Measurements from ENCODE around the gene HOXC6. TPM values are rescaled to one million over a fixed set of nuclear protein-coding genes. Genes with fewer than 3 reads are reported as not detected.

The HOXC6 gene
- not detected in 2 replicates for total RNA-seq
- long read RNA-seq = 0 reads

DNA sequence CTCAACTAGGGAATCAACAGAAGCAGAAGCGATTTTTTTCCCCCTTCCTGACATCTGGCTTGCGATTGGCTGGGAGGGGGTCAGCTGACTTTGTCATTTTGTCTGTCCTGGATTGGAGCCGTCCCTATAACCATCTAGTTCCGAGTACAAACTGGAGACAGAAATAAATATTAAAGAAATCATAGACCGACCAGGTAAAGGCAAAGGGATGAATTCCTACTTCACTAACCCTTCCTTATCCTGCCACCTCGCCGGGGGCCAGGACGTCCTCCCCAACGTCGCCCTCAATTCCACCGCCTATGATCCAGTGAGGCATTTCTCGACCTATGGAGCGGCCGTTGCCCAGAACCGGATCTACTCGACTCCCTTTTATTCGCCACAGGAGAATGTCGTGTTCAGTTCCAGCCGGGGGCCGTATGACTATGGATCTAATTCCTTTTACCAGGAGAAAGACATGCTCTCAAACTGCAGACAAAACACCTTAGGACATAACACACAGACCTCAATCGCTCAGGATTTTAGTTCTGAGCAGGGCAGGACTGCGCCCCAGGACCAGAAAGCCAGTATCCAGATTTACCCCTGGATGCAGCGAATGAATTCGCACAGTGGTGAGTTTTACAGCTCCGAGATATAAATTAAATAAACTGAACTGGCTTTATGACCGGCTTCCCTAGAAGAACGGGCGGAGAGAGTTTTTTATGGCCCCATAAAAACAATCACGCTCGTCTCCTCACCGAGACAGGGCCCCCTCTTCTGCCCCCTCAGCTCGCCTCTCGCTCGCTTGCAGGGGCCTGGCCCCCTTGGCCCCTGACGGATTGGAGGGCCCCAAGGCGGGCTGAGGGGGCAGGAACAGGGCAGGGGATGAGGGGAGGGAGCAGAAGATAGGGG is at the start of gene HOXC6:
TSS of gene HOXC6 (plus strand) at position 127 of the 888 bp plus-strand sequence. CDS start at position 209, 82 bp downstream.
- Mint-ChIP-seq H3K27ac (ENCODE audit: unreplicated experiment) (no peak within 1 kb of the TSS), H3K27me3 (ENCODE audit: unreplicated experiment) (peaks cover 87% of the 10 kb centered on the region), H3K4me1 (ENCODE audit: unreplicated experiment) (peaks cover 19% of the 10 kb centered on the region), H3K4me3 (ENCODE audit: unreplicated experiment) (no peak within 1 kb of the TSS), H3K9me3 (ENCODE audit: unreplicated experiment) (peaks cover 4% of the 10 kb centered on the region), H3K36me3 (ENCODE audit: unreplicated experiment) (no peaks in the 10 kb centered on the region)
- no peak for TF ChIP-seq CTCF (IDR thresholded peaks at IDR 0.05)
- no peak for DNase-seq (ENCODE audit: extremely low spot score, unreplicated experiment)

GRCh38 chr12:53978477-53979356 is 49.5 kb upstream of the HOXC6 start:
- H3K4me3 Mint-ChIP-seq (ENCODE audit: unreplicated experiment) = no peak overlapping the region
- no peak for DNase-seq (ENCODE audit: extremely low spot score, unreplicated experiment)
- no peak overlapping the region for H3K27ac Mint-ChIP-seq (ENCODE audit: unreplicated experiment)
- peaks cover 11% of the 10 kb centered on the region for H3K4me1 Mint-ChIP-seq (ENCODE audit: unreplicated experiment)
- no peaks in the 10 kb centered on the region for H3K36me3 Mint-ChIP-seq (ENCODE audit: unreplicated experiment)
- H3K9me3 Mint-ChIP-seq (ENCODE audit: unreplicated experiment) = no peaks in the 10 kb centered on the region
- peaks cover 92% of the 10 kb centered on the region for H3K27me3 Mint-ChIP-seq (ENCODE audit: unreplicated experiment)
- TF ChIP-seq CTCF (IDR thresholded peaks at IDR 0.05) = no peak

DNA sequence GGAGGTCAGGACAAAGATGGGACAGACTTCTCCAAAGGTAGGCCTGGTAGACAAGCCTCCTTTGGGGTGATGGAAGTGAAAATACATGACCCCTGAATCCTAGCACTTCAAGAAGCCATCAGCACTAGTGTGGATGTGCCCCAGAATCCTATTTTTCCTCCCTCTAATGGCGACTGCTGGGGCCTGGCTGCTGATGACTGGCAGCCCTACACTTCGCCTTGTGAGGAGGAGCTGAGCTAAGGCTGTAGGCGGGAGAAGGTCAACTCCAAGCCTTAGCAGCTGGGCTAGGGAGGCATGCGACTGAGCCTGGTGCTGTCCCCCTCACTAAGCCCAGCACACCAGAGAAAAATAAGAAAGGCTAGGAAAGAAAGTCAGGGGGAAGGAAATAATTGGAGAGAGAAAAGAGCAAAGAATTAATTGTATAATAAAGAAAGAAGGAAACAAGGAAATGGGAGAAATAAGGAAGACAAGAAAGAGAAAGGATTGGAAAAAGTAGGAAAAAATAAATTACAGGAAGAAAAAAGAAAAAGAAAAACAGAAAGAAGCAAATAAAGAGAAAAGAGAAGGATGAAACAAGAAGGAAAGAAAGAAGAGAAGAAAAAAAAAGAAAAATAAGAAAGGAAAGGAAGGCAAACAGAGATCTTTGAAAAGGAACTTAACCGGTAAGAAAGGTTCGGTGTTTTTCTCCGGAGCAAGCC is 48.0 kb upstream of the HOXC6 start:
- H3K4me1 Mint-ChIP-seq (ENCODE audit: unreplicated experiment) = peaks cover 9% of the 10 kb centered on the region

DNA sequence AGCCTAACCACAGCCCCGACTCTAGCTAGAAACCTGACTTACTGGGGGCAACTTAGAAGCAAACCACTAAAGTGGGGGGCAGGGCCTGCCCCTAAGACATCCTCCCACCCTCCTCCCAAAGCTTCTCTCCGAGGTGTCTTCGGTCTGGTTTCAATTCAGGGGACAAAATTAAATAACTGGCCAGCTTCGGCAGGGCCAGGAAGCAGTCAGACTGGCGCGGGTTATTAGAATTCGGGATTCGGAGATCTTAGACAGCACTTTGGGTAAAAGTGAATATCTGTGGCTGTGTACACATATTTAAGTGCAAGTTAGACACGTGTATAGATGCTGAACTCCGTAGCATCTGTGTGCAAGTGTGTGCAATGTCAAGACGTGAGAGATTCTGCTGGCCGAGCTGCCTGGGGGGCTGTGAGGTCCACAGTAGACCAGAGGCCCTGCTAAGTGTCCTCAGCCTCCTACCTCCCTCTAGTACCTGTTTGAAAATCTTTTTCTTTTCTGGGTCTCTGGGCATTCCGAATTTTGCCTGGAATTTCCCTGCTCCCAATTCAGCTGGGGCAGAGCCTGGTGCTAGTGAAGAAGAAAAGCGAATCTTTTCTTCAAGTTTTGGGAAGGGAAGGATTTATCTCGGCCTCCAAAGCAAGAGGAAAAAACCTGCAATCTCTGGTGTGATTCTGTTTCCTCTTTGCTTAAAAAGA is 47.3 kb upstream of the HOXC6 start:
- H3K36me3 Mint-ChIP-seq (ENCODE audit: unreplicated experiment) = no peaks in the 10 kb centered on the region
- TF ChIP-seq CTCF (IDR thresholded peaks at IDR 0.05) = no peak
- no peak overlapping the region for H3K27ac Mint-ChIP-seq (ENCODE audit: unreplicated experiment)
- no peak for DNase-seq (ENCODE audit: extremely low spot score, unreplicated experiment)
- no peaks in the 10 kb centered on the region for H3K9me3 Mint-ChIP-seq (ENCODE audit: unreplicated experiment)
- H3K4me3 Mint-ChIP-seq (ENCODE audit: unreplicated experiment) = no peak overlapping the region
- H3K4me1 Mint-ChIP-seq (ENCODE audit: unreplicated experiment) = peaks cover 8% of the 10 kb centered on the region
- H3K27me3 Mint-ChIP-seq (ENCODE audit: unreplicated experiment) = peaks cover 96% of the 10 kb centered on the region

More for the DNA sequence above, 48.0 kb upstream of the HOXC6 start:
- H3K27ac Mint-ChIP-seq (ENCODE audit: unreplicated experiment) = no peak overlapping the region
- DNase-seq (ENCODE audit: extremely low spot score, unreplicated experiment) = no peak
- H3K36me3 Mint-ChIP-seq (ENCODE audit: unreplicated experiment) = no peaks in the 10 kb centered on the region
- H3K9me3 Mint-ChIP-seq (ENCODE audit: unreplicated experiment) = no peaks in the 10 kb centered on the region
- peaks cover 97% of the 10 kb centered on the region for H3K27me3 Mint-ChIP-seq (ENCODE audit: unreplicated experiment)
- no peak for TF ChIP-seq CTCF (IDR thresholded peaks at IDR 0.05)
- H3K4me3 Mint-ChIP-seq (ENCODE audit: unreplicated experiment) = no peak overlapping the region

All from osteocyte (in vitro differentiated cells).